Activated CD8-positive, alpha-beta T cell treated with anti-CD3 and anti-CD28 coated beads for 36 hours (primary cell): ENCODE results near the gene A4GALT. TPM values are rescaled to one million over a fixed set of nuclear protein-coding genes. Genes with fewer than 3 reads are reported as not detected.

ENCODE experiments used
- ATAC-seq: fragments of 200-7000 bp; cut with Tn5 transposase; one replicate; pipeline ENCODE4 v1.10.0; 2021; ENCODE audit warnings: mild to moderate bottlenecking, moderate library complexity
- CTCF ChIA-PET: fragments of 350-600 bp; sonication (Branson Sonifier 250); formaldehyde crosslinking; loops from one replicate; lab custom pipeline; 2021; ENCODE audit warnings: antibody characterized with exemption; lab: Charles Lee
- POLR2A ChIA-PET: fragments of 350-600 bp; sonication (Branson Sonifier 250); formaldehyde crosslinking; loops from one replicate; lab custom pipeline; 2021; ENCODE audit warnings: antibody characterized with exemption; lab: Charles Lee
- DNase-seq: peaks from one replicate; pipeline ENCODE4 v3.0.0-alpha.2; 2020
- H3K27ac Mint-ChIP-seq: one replicate; pipeline ENCODE4 v1.8.0; 2021; ENCODE audit warnings: mild to moderate bottlenecking, mixed read lengths
- H3K27me3 Mint-ChIP-seq: one replicate; pipeline ENCODE4 v1.8.0; 2021; ENCODE audit warnings: mixed read lengths
- H3K36me3 Mint-ChIP-seq: one replicate; pipeline ENCODE4 v1.8.0; 2021; ENCODE audit warnings: low read depth, mixed read lengths
- H3K4me1 Mint-ChIP-seq: one replicate; pipeline ENCODE4 v1.8.0; 2021; ENCODE audit warnings: low read depth, mixed read lengths
- H3K4me3 Mint-ChIP-seq: one replicate; pipeline ENCODE4 v1.8.0; 2021; ENCODE audit warnings: mild to moderate bottlenecking, moderate library complexity, mixed read lengths
- H3K9me3 Mint-ChIP-seq: one replicate; pipeline ENCODE4 v1.8.0; 2021; ENCODE audit warnings: mixed read lengths
- intact Hi-C: fragments of 100-400 bp; cut with micrococcal nuclease; formaldehyde crosslinking; loops from one replicate; pipeline ENCODE4 v1.10.0; 2022
- total RNA-seq, 2 experiments: library from RNA; stranded (reverse); gene quantifications; one replicate each; pipeline ENCODE4 v1.2.3, GENCODE V29; 2021
- TF ChIP-seq, protein P1 (sequence below): fragments of 200-600 bp; IDR thresholded peaks from one replicate; pipeline ENCODE4 v1.8.0; 2022; ENCODE audit warnings: antibody characterized with exemption, mild to moderate bottlenecking

Gene A4GALT
- total RNA-seq, 2 experiments from 2014 or later, result 0.20 to 0.38 TPM

DNA sequence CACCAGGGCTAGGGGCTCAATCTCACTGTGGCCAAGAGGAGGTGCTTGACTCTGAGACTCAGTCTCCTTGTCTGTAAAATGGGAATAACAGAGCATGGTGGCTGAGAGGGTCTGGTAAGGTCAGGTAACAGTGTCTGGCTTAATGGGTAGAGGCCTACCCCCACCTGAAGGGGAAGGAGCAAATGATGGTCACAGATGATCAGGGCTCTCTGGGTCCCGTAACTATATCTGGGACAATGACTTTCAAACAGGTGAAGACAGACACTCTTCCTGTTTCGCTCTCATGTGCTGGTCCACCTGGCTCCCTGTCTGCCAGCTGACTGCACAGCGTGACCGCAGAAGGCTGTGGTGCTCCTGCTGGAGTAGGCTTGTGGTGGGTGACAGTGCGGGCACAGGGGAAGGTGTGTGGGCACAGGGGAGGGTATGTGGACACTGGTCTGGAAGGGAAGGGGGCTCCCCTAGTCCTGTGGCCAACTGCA, 4.0 kb downstream of the A4GALT start:
- ChIA-PET CTCF (no interaction called here), POLR2A (no interaction called here)
- H3K4me3 Mint-ChIP-seq, result no peak overlapping the region
- intact Hi-C loops, result no loop called here
- no peaks in the 10 kb centered on the region for H3K36me3 Mint-ChIP-seq
- TF ChIP-seq, protein P1, sequence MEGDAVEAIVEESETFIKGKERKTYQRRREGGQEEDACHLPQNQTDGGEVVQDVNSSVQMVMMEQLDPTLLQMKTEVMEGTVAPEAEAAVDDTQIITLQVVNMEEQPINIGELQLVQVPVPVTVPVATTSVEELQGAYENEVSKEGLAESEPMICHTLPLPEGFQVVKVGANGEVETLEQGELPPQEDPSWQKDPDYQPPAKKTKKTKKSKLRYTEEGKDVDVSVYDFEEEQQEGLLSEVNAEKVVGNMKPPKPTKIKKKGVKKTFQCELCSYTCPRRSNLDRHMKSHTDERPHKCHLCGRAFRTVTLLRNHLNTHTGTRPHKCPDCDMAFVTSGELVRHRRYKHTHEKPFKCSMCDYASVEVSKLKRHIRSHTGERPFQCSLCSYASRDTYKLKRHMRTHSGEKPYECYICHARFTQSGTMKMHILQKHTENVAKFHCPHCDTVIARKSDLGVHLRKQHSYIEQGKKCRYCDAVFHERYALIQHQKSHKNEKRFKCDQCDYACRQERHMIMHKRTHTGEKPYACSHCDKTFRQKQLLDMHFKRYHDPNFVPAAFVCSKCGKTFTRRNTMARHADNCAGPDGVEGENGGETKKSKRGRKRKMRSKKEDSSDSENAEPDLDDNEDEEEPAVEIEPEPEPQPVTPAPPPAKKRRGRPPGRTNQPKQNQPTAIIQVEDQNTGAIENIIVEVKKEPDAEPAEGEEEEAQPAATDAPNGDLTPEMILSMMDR, result no peak
- no peaks in the 10 kb centered on the region for H3K9me3 Mint-ChIP-seq
- ATAC-seq, result no peak
- peaks cover 14% of the 10 kb centered on the region for H3K4me1 Mint-ChIP-seq
- H3K27ac Mint-ChIP-seq, result no peak overlapping the region
- DNase-seq, result no peak
- H3K27me3 Mint-ChIP-seq, result peaks cover 46% of the 10 kb centered on the region

DNA sequence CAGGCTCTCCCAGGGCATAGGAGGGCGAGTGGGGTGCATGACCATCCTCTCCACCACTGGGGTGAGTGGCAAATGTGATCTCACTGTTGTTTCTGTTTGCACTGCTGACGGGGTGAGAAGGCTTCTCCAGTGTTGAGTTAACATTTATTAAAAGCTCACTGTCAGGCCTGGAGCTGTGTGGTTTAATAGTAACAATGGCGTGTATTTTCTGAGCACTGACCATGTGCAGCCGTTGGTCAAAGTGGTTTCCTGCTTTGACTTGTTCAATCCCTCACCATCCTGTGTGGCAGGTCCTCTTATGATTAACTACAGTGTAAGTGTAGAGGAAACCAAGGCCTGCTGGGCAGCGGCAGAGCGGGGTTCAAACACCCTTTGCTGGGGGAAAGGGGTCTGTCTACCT, 4.4 kb downstream of the A4GALT start:
- no peak overlapping the region for H3K27ac Mint-ChIP-seq
- TF ChIP-seq, protein P1, result no peak
- intact Hi-C loops, result no loop called here
- H3K36me3 Mint-ChIP-seq, result no peaks in the 10 kb centered on the region
- ChIA-PET POLR2A (no interaction called here), CTCF (no interaction called here)
- DNase-seq (no peak), ATAC-seq (no peak)
- H3K4me3 Mint-ChIP-seq, result no peak overlapping the region
- peaks cover 12% of the 10 kb centered on the region for H3K4me1 Mint-ChIP-seq
- H3K9me3 Mint-ChIP-seq, result no peaks in the 10 kb centered on the region
- H3K27me3 Mint-ChIP-seq, result peaks cover 41% of the 10 kb centered on the region

DNA sequence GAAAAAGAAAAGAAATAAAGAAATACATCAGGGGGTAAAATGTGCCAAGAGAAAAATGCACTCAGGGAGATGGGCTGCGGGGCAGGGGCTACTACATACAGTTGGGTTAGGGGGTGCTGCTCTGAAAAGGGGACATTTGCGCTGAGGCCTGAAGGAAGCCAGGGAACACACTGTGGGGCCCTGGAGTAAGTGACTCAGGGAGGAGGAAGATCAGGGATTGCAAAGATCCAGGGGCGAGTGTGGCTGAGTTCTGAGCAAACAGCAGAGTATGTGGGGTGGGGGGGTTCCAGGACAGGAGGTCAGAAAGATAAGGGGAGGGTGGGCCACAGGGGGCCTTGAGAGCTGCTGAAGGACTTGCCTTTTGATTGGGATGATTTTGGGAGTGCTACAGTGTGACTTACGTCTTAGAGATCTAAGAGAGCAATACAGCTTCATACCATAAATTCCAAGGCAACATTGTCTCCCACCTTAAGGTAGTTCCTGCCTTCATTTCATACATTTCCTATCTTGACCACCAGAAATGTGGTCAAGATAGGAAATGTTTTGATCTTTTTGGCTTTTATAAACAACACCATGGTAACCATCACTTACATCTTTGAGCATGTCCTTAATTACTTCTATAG, 5.8 kb downstream of the A4GALT start:
- no peak overlapping the region for H3K27ac Mint-ChIP-seq
- no peak for DNase-seq
- H3K4me3 Mint-ChIP-seq, result no peak overlapping the region
- no peaks in the 10 kb centered on the region for H3K36me3 Mint-ChIP-seq
- peaks cover 9% of the 10 kb centered on the region for H3K4me1 Mint-ChIP-seq
- peaks cover under 1% of the 10 kb centered on the region for H3K9me3 Mint-ChIP-seq
- ChIA-PET CTCF (no interaction called here), POLR2A (no interaction called here)
- TF ChIP-seq, protein P1, result no peak
- H3K27me3 Mint-ChIP-seq, result peaks cover 37% of the 10 kb centered on the region
- no peak for ATAC-seq
- intact Hi-C loops, result no loop called here

DNA sequence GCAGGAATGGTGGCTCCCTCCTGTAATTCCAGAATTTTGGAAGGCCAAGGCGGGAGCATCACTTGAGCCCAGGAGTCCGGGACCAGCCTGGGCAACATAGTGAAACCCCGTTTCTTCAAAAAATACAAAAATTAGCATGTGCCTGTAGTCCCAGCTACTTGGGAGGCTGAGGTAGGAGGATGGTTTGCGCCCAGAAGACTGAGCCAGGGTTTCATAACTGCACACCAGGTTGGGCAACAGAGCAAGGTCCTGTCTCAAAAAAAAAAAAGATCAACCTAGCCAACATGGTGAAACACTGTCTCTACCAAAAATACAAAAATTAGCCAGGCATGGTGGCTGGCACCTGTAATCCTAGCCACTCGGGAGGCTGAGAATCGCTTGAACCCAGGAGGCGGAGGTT, 6.4 kb downstream of the A4GALT start:
- intact Hi-C loops, result no loop called here
- TF ChIP-seq, protein P1, result no peak
- ChIA-PET POLR2A (no interaction called here), CTCF (no interaction called here)
- Mint-ChIP-seq H3K36me3 (no peaks in the 10 kb centered on the region), H3K4me1 (peaks cover 3% of the 10 kb centered on the region), H3K4me3 (no peak overlapping the region), H3K27me3 (peaks cover 31% of the 10 kb centered on the region), H3K27ac (no peak overlapping the region), H3K9me3 (peaks cover 3% of the 10 kb centered on the region)
- ATAC-seq, result no peak
- no peak for DNase-seq

DNA sequence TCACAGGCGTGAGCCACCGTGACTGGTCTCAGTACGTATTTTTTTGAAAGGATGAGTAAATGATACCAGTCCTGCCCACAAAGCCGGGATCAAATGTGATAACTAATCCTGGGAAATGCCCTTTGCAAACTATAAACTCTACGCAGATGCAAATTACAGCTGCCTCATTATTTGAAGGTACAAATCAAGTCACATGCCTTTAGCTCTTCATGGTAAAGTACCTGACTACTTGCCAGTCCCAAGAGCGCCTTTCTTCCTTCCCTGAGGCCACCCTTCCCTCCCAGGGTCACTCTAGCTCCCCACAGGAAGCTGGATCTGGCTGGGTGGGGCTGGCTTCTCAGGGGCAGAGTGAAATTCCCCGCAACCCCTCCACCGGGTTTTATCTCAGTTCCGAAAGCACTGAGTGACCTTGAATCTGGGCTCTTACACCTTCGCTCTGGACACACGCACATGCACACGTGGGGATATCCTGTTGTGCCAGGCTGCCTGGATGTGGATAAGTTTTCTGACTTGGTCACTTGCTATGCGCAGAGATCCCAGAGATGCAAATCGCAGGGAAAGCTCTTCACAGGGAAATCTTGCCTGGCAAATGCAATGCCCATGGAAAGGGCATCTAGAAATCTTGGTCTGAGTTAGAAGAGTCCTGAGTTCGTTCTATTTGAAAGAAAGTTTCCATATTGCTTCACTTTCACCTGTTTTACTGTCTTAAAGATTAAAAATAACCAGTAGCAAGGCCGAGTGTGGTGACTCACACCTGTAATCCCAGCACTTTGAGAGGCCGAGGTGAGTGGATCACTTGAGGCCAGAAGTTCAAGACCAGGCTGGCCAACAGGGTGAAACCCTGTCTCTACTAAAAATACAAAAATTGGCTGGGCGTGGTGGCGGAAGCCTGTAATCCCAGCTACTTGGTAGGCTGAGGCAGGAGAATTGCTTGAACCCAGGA, 8.5 kb downstream of the A4GALT start:
- Mint-ChIP-seq H3K27me3 (peaks cover 15% of the 10 kb centered on the region), H3K27ac (no peak overlapping the region), H3K4me3 (no peak overlapping the region), H3K4me1 (no peaks in the 10 kb centered on the region), H3K36me3 (no peaks in the 10 kb centered on the region), H3K9me3 (peaks cover 3% of the 10 kb centered on the region)
- DNase-seq (no peak), ATAC-seq (no peak)
- POLR2A ChIA-PET, result no interaction called here
- TF ChIP-seq, protein P1, result no peak
- intact Hi-C loops, result no loop called here
- CTCF ChIA-PET, result no interaction called here
